Stimulated activated memory B cell treated with anti-CD40 and anti-IgM and Interleukin-4, amounts not matched to agents 10 μg/mL and 1 μg/mL and 100 μg/mL, for 72 hours (primary cell): ENCODE results near the gene ARL13B.
"Not testable (repeated sequence)": the region's sequence is repeated elsewhere in the genome, so short reads cannot be mapped to it uniquely, and the experiment has no call there.

Source experiments
- ATAC-seq: fragments of 150-1000 bp; cut with Tn5 transposase; 2 replicates; pipeline ENCODE4 v1.10.0; 2021
- H3K27ac Mint-ChIP-seq: one replicate; pipeline ENCODE4 v1.8.0; 2022; ENCODE audit warnings: mild to moderate bottlenecking, mixed read lengths
- H3K27me3 Mint-ChIP-seq: one replicate; pipeline ENCODE4 v1.8.0; 2022; ENCODE audit warnings: mixed read lengths
- H3K36me3 Mint-ChIP-seq: one replicate; pipeline ENCODE4 v1.8.0; 2022; ENCODE audit warnings: mixed read lengths
- H3K4me1 Mint-ChIP-seq: one replicate; pipeline ENCODE4 v1.8.0; 2022; ENCODE audit warnings: mixed read lengths
- H3K4me3 Mint-ChIP-seq: one replicate; pipeline ENCODE4 v1.8.0; 2022; ENCODE audit warnings: mild to moderate bottlenecking, moderate library complexity, mixed read lengths
- H3K9me3 Mint-ChIP-seq: one replicate; pipeline ENCODE4 v1.8.0; 2022; ENCODE audit warnings: mixed read lengths

ARL13B gene

DNA sequence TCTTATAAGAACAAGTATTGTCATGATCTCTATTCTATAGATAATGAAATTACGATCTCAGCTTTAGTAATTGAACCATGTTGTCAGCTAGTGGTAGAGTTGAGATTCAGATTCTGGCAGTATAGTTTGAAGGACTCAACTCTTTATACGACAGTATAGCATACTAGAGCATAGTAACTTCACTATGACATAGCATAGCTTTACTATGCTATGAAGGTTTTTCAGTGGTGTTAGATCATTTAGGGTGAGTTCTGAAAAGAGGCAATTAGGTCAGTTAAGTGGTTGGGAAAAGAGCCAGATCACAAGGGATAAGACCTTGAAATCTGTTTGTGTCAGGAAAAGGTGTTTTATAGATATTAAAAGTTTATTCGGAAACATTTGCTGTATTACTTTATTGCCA, 40.3 kb downstream of the ARL13B start:
- Mint-ChIP-seq H3K9me3 (no peaks in the 10 kb centered on the region), H3K4me3 (no peak overlapping the region), H3K27ac (no peak overlapping the region), H3K4me1 (no peaks in the 10 kb centered on the region), H3K36me3 (no peaks in the 10 kb centered on the region), H3K27me3 (no peaks in the 10 kb centered on the region)
- ATAC-seq: no peak

DNA sequence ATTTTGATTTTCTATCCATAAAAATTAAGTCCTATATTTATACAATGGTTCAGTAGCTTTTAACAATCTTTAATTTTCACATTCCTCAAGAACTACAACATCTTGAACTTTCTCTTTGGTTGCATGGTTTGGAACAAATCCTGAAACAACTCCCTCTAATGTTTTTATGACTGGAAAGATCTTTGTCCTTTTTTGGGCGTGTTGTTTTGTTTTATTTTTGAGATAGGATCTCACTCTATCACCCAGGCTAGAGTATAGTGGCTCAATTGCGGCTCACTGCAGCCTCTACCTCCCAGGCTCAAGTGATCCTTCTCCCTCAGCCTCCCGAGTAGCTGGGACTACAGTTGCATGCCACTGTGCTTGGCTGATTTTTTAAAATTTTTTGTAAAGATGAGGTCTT, 44.4 kb downstream of the ARL13B start:
- Mint-ChIP-seq H3K4me1 (no peaks in the 10 kb centered on the region), H3K27ac (no peak overlapping the region), H3K36me3 (no peaks in the 10 kb centered on the region), H3K27me3 (no peaks in the 10 kb centered on the region), H3K4me3 (no peak overlapping the region), H3K9me3 (no peaks in the 10 kb centered on the region)
- no peak for ATAC-seq

- H3K36me3 Mint-ChIP-seq: no peaks in the 10 kb centered on the region
- H3K9me3 Mint-ChIP-seq: no peaks in the 10 kb centered on the region
- H3K27ac Mint-ChIP-seq: no peak overlapping the region
- H3K27me3 Mint-ChIP-seq: no peaks in the 10 kb centered on the region
- no peaks in the 10 kb centered on the region for H3K4me1 Mint-ChIP-seq
- no peak overlapping the region for H3K4me3 Mint-ChIP-seq
- ATAC-seq: no peak
Observed at GRCh38 chr3:94026623-94027022, 46.7 kb downstream of the ARL13B start.

DNA sequence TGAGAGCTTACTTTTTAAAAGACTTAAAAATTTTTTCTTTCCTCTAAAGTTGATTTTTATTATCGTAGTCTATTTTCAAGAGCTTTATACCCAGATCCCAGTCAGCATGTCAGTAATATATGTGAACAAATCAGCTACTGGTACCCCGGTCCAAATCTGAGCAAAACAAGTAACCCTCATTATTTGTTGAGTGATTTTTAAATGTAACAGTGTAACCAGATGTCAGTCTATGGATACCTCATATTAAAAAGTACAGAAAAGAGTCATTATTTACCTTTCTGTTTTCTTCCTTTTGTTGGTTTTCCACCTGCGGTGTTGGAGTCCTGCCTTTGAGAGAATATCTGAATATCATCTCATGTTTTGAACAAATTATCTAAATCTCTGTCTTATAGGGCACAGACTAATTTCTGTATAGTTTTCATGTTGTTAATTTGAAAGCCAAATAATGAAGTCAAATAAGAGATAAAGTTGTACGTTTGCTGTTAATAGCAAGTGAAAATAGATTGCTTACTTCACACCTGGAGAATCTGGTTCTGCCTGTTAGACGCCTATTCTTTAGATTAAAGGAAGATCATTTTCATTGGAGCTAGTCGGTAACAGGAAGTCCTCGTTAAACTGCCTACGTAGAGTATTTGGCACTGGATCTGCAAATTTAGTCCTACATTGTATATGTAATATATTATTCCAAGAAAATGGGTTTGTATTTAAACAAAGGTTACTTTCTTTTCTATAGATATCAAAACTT, 48.3 kb downstream of the ARL13B start, which contains the start of gene STX19:
Gene STX19 (minus strand): TSS at position 505 of the 745 bp plus-strand sequence. CDS start 13,328 bp downstream, outside the sequence.
- Mint-ChIP-seq H3K27me3 (no peaks in the 10 kb centered on the region), H3K36me3 (peaks cover 6% of the 10 kb centered on the region), H3K9me3 (no peaks in the 10 kb centered on the region), H3K4me1 (no peaks in the 10 kb centered on the region), H3K27ac (no peak within 1 kb of the TSS), H3K4me3 (no peak within 1 kb of the TSS)
- no peak for ATAC-seq

GRCh38 chr3:94036909-94037507, 57.1 kb downstream of the ARL13B start:
- Mint-ChIP-seq H3K27me3 (no peaks in the 10 kb centered on the region), H3K9me3 (no peaks in the 10 kb centered on the region), H3K4me3 (no peak overlapping the region), H3K27ac (no peak overlapping the region), H3K4me1 (no peaks in the 10 kb centered on the region), H3K36me3 (peaks cover 14% of the 10 kb centered on the region)
- no peak for ATAC-seq

DNA sequence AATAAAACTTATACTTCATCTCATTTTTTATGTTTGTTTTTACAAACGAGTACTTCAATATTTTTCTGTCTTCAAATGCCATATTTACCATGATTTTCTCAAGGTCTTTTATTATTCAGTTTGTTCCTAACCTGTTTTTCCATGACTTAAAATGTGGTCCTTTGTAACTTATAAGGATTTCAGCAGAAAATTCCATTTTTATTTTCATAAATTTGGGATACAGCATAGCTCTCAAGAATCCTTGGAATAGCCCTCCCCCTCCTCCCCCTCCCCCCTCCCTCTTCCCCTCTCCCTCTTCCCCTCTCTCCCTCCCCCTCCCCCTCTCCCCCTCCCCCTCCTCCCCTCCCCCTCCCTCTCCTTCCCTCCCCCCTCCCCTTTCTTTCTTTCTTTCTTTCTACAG, 63.3 kb downstream of the ARL13B start:
- ATAC-seq: no peak
- no peaks in the 10 kb centered on the region for H3K27me3 Mint-ChIP-seq
- peaks cover 2% of the 10 kb centered on the region for H3K9me3 Mint-ChIP-seq
- H3K4me1 Mint-ChIP-seq: no peaks in the 10 kb centered on the region
- no peak overlapping the region for H3K27ac Mint-ChIP-seq
- peaks cover 19% of the 10 kb centered on the region for H3K36me3 Mint-ChIP-seq
- no peak overlapping the region for H3K4me3 Mint-ChIP-seq

DNA sequence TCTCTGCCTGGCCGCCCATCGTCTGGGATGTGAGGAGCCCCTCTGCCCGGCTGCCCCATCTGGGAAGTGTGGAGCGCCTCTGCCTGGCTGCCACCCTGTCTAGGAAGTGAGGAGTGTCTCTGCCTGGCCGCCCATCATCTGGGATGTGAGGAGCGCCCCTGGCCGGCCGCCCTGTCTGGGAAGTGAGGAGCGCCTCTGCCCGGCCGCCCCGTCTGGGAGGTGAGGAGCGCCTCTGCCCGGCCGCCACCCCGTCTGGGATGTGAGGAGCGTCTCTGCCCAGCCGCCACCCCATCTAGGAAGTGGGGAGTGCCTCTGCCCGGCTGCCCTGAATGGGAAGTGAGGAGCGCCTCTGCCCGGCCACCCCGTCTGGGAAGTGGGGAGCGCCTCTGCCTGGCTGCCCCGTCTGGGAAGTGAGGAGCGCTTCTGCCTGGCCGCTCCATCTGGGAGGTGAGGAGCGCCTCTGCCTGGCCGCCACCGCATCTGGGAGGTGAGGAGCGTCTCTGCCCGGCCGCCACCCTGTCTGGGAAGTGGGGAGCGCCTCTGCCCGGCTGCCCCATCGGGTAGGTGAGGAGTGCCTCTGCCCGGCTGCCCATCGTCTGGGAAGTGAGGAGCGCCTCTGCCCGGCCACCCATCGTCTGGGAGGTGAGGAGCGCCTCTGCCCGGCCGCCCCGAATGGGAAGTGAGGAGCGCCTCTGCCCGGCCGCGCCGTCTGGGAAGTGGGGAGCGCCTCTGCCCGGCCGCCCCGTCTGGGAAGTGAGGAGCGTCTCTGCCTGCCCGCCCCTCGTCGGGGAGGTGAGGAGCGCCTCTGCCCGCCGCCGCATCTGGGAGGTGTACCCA, 64.4 kb downstream of the ARL13B start:
- H3K9me3 Mint-ChIP-seq, H3K27me3 Mint-ChIP-seq, H3K4me3 Mint-ChIP-seq, H3K4me1 Mint-ChIP-seq, H3K27ac Mint-ChIP-seq, ATAC-seq: not testable (repeated sequence)
- peaks cover 19% of the 10 kb centered on the region for H3K36me3 Mint-ChIP-seq

DNA sequence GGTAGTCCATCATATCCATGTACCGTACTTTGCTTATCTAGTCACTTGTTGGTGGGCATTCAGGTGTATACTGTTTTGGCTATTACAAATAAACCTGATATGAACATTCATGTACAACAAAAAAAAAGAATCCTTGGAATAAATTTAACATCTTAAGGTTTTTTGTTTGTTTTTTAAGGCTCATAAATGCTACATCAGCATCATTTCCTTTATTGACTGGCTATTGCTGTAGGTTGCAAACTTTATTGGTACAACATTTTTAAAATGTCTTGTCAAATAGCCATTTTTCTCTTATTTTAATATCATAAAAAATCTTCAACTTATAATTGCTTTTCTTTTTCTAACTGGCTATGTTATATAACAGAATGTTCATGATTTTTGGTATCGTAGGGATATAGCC, 66.6 kb downstream of the ARL13B start:
- Mint-ChIP-seq H3K36me3 (peaks cover 19% of the 10 kb centered on the region), H3K9me3 (peaks cover 2% of the 10 kb centered on the region), H3K27me3 (no peaks in the 10 kb centered on the region), H3K27ac (no peak overlapping the region), H3K4me3 (no peak overlapping the region), H3K4me1 (no peaks in the 10 kb centered on the region)
- no peak for ATAC-seq

DNA sequence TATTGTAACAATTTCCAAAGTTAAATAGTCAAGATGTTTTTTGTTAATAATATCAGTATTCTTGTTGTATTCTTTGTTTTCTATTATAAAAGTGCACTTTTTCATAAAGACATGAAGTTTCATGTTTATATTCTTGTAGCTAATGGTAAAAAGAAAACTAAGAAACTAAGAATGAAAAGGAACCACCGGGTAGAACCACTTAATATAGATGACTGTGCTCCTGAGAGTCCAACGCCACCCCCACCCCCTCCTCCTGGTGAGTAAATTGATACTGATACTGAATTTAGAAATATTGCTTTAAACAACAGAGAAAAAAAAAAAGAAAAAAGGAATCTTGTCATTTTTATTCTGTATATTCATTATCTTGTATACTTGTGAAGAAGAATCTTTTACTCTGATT, 69.3 kb downstream of the ARL13B start:
- no peak for ATAC-seq
- Mint-ChIP-seq H3K4me1 (no peaks in the 10 kb centered on the region), H3K4me3 (no peak overlapping the region), H3K9me3 (no peaks in the 10 kb centered on the region), H3K27me3 (no peaks in the 10 kb centered on the region), H3K36me3 (peaks cover 11% of the 10 kb centered on the region), H3K27ac (no peak overlapping the region)

DNA sequence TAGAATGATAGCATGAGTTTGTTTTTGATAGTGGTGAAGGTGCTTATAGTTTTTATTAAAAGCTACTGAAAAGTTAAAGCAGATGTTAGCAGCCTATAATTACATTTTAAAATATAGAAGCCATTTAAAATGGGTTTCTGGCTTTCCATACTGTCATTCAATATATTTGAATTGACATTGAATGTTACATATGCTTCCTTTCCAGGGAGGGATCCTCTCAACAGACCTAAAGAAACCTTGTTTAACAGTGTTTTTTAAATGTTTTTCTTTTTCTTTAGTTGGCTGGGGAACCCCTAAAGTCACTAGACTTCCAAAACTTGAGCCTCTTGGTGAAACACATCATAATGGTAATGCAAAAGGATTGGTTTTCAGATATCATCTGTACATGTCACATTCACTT, 70.6 kb downstream of the ARL13B start:
- ATAC-seq: no peak
- H3K36me3 Mint-ChIP-seq: peaks cover under 1% of the 10 kb centered on the region
- no peak overlapping the region for H3K27ac Mint-ChIP-seq
- no peak overlapping the region for H3K4me3 Mint-ChIP-seq
- no peaks in the 10 kb centered on the region for H3K27me3 Mint-ChIP-seq
- H3K4me1 Mint-ChIP-seq: no peaks in the 10 kb centered on the region
- no peaks in the 10 kb centered on the region for H3K9me3 Mint-ChIP-seq

GRCh38 chr3:94061297-94061696, 81.3 kb downstream of the ARL13B start:
- no peak overlapping the region for H3K27ac Mint-ChIP-seq
- peaks cover 14% of the 10 kb centered on the region for H3K36me3 Mint-ChIP-seq
- H3K27me3 Mint-ChIP-seq: no peaks in the 10 kb centered on the region
- ATAC-seq: no peak
- H3K9me3 Mint-ChIP-seq: no peaks in the 10 kb centered on the region
- no peak overlapping the region for H3K4me3 Mint-ChIP-seq
- H3K4me1 Mint-ChIP-seq: peaks cover 23% of the 10 kb centered on the region

- peaks cover 37% of the 10 kb centered on the region for H3K4me1 Mint-ChIP-seq
- no peaks in the 10 kb centered on the region for H3K27me3 Mint-ChIP-seq
- H3K4me3 Mint-ChIP-seq: peak within 1 kb of the TSS; percentile 99
- H3K36me3 Mint-ChIP-seq: peaks cover 28% of the 10 kb centered on the region
- ATAC-seq: peak; percentile 97
- H3K9me3 Mint-ChIP-seq: no peaks in the 10 kb centered on the region
- peak within 1 kb of the TSS; percentile 100 for H3K27ac Mint-ChIP-seq
Observed at GRCh38 chr3:94062513-94063404, 82.8 kb downstream of the ARL13B start, which contains the start of the genes DHFR2 and NSUN3. DHFR2 (minus strand) TSS chr3:94062916; CDS start chr3:94061511, 1,405 bp downstream. NSUN3 (plus strand) TSS chr3:94063061; CDS start chr3:94063127, 66 bp downstream.

DNA sequence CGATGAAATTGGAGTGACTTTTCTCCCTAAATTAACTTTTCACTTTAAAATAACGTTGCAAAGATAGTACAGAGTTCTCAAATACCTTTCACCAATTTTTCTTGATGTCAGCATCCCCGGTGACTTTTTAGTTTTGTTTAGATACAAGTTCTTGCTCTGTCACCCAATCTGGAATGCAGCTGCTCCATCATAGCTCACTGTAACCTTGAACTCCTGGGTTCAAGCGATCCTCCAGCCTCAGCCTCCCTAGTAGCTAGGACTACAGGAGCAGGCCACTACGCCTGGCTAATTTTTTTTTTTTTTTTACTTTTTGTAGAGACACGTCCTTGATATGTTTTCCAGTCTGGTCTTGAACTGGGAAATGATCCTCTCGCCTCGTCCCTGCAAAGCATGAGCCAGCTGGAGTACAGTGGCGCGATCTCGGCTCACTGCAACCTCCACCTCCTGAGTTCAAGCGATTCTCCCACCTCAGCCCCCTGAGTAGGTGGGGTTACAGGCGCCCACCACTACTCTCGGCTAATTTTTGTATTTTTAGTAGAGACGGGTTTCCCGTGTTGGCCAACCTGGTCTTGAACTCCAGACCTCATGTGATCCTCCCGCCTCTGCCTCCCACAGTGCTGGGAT, 83.7 kb downstream of the ARL13B start:
- H3K4me1 Mint-ChIP-seq: peaks cover 37% of the 10 kb centered on the region
- peak overlapping the region; percentile 100 for H3K27ac Mint-ChIP-seq
- no peaks in the 10 kb centered on the region for H3K27me3 Mint-ChIP-seq
- H3K36me3 Mint-ChIP-seq: peaks cover 32% of the 10 kb centered on the region
- no peak for ATAC-seq
- peak overlapping the region; percentile 99 for H3K4me3 Mint-ChIP-seq
- H3K9me3 Mint-ChIP-seq: no peaks in the 10 kb centered on the region

DNA sequence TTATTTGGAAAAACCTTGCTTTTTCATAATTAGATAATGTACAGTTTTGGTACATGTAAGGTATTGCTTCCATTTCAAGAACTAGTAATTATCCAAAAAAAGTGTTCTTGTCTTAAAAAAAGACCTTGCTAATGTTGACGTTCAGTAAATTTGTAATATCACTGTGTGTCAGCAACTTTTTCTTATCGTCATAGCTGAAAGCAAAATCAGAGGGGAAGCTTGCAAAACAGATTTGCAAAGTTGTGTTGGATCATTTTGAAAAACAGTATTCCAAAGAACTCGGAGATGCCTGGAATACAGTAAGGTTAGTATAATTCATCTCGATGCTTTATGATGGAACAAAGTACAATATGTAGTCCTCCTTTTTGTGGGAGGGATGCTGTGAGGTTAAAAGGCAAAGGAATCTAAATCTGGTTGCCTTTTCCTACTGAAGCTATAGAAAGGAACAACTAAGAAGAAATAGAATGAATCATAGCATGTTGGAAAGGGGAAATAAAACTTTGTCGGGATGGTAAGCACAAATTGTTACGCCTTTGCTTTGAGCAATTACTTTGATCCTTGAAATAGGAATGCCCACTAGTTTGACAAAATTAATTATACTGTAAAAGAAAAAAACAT, 84.4 kb downstream of the ARL13B start:
- Mint-ChIP-seq H3K27ac (peak overlapping the region; percentile 100), H3K4me3 (peak overlapping the region; percentile 99), H3K4me1 (peaks cover 42% of the 10 kb centered on the region), H3K9me3 (no peaks in the 10 kb centered on the region), H3K36me3 (peaks cover 28% of the 10 kb centered on the region), H3K27me3 (no peaks in the 10 kb centered on the region)
- ATAC-seq: no peak
